ENCODE results near the gene ADAMTSL5.

ADAMTSL5 gene

GRCh38 chr19:1467215-1467489, 45.7 kb downstream of the ADAMTSL5 start:
- no peak for DNase-seq (ENCODE audit: low read depth in 2 of 2)

- no peak for DNase-seq (ENCODE audit: low read depth in 2 of 2)
Measured at GRCh38 chr19:1466461-1467214, 46.2 kb downstream of the ADAMTSL5 start.

GRCh38 chr19:1466018-1466460, 46.8 kb downstream of the ADAMTSL5 start:
- DNase-seq (ENCODE audit: low read depth in 2 of 2) = no peak

- no peak for DNase-seq (ENCODE audit: low read depth in 2 of 2)
Measured at GRCh38 chr19:1465191-1466016, 47.4 kb downstream of the ADAMTSL5 start.

- DNase-seq (ENCODE audit: low read depth in 2 of 2) = no peak
Measured at GRCh38 chr19:1461862-1462261, 51.0 kb downstream of the ADAMTSL5 start.

- DNase-seq (ENCODE audit: low read depth in 2 of 2) = no peak
Measured at GRCh38 chr19:1460033-1460995, 52.5 kb downstream of the ADAMTSL5 start.

- DNase-seq (ENCODE audit: low read depth in 2 of 2) = no peak
Measured at GRCh38 chr19:1459479-1459878, 53.3 kb downstream of the ADAMTSL5 start.

GRCh38 chr19:1457892-1458291, 54.9 kb downstream of the ADAMTSL5 start:
- no peak for DNase-seq (ENCODE audit: low read depth in 2 of 2)

GRCh38 chr19:1457031-1457739, 55.6 kb downstream of the ADAMTSL5 start:
- DNase-seq (ENCODE audit: low read depth in 2 of 2) = no peak

- DNase-seq (ENCODE audit: low read depth in 2 of 2) = no peak
Measured at GRCh38 chr19:1456121-1456900, 56.5 kb downstream of the ADAMTSL5 start.

GRCh38 chr19:1455336-1456120, 57.3 kb downstream of the ADAMTSL5 start:
- DNase-seq (ENCODE audit: low read depth in 2 of 2) = peak in 1 of 2 donors; percentile 62
